Measurements from ENCODE around the gene ADH6. TPM values are rescaled to one million over a fixed set of nuclear protein-coding genes. Genes with fewer than 3 reads are reported as not detected.
A peak's percentile ranks its signal among the peaks of the same experiment; 100 is the strongest.
"Not testable (repeated sequence)": the region's sequence is repeated elsewhere in the genome, so short reads cannot be mapped to it uniquely, and the experiment has no call there.

ADH6 gene
- polyA plus RNA-seq (2012; ENCODE audit: insufficient read depth, insufficient read length): not detected

GRCh38 chr4:99219072-99219471 is at the start of gene ADH6:
Gene ADH6, minus strand, starts transcription at chr4:99219246. Its CDS starts 94 bp downstream, at chr4:99219152.
- no peak for DNase-seq (ENCODE audit: low read depth, low spot score)
- no peak within 1 kb of the TSS for H3K4me3 ChIP-seq (ENCODE audit: low read length)

GRCh38 chr4:99264927-99265326 is 45.9 kb upstream of the ADH6 start:
- DNase-seq (ENCODE audit: low read depth, low spot score): no peak
- no peak overlapping the region for H3K4me3 ChIP-seq (ENCODE audit: low read length)

- no peak overlapping the region for H3K4me3 ChIP-seq (ENCODE audit: low read length)
- DNase-seq (ENCODE audit: low read depth, low spot score): no peak
Observed at GRCh38 chr4:99252746-99253145, 33.7 kb upstream of the ADH6 start.

GRCh38 chr4:99248714-99249113 is 29.7 kb upstream of the ADH6 start:
- DNase-seq (ENCODE audit: low read depth, low spot score): no peak
- no peak overlapping the region for H3K4me3 ChIP-seq (ENCODE audit: low read length)

GRCh38 chr4:99235955-99236354 is 16.9 kb upstream of the ADH6 start:
- no peak overlapping the region for H3K4me3 ChIP-seq (ENCODE audit: low read length)
- DNase-seq (ENCODE audit: low read depth, low spot score): no peak

GRCh38 chr4:99234331-99235010 is 15.4 kb upstream of the ADH6 start:
- no peak overlapping the region for H3K4me3 ChIP-seq (ENCODE audit: low read length)
- no peak for DNase-seq (ENCODE audit: low read depth, low spot score)

GRCh38 chr4:99233397-99233796 is 14.4 kb upstream of the ADH6 start:
- not testable (repeated sequence) for H3K4me3 ChIP-seq (ENCODE audit: low read length); DNase-seq (ENCODE audit: low read depth, low spot score)

GRCh38 chr4:99228706-99229105 is 9.7 kb upstream of the ADH6 start:
- H3K4me3 ChIP-seq (ENCODE audit: low read length); DNase-seq (ENCODE audit: low read depth, low spot score): not testable (repeated sequence)

GRCh38 chr4:99227646-99228045 is 8.6 kb upstream of the ADH6 start:
- H3K4me3 ChIP-seq (ENCODE audit: low read length): not testable (repeated sequence)
- DNase-seq (ENCODE audit: low read depth, low spot score): peak; percentile 64

- no peak overlapping the region for H3K4me3 ChIP-seq (ENCODE audit: low read length)
- no peak for DNase-seq (ENCODE audit: low read depth, low spot score)
Observed at GRCh38 chr4:99221980-99222379, 2.9 kb upstream of the ADH6 start.

GRCh38 chr4:99219479-99219878 is 433 bp upstream of the ADH6 start:
- no peak for DNase-seq (ENCODE audit: low read depth, low spot score)
- no peak overlapping the region for H3K4me3 ChIP-seq (ENCODE audit: low read length)

- no peak overlapping the region for H3K4me3 ChIP-seq (ENCODE audit: low read length)
- no peak for DNase-seq (ENCODE audit: low read depth, low spot score)
Observed at GRCh38 chr4:99215521-99215920, 3.5 kb downstream of the ADH6 start.

GRCh38 chr4:99210789-99211188 is 8.3 kb downstream of the ADH6 start:
- no peak for DNase-seq (ENCODE audit: low read depth, low spot score)
- H3K4me3 ChIP-seq (ENCODE audit: low read length): no peak overlapping the region

- DNase-seq (ENCODE audit: low read depth, low spot score): no peak
- no peak overlapping the region for H3K4me3 ChIP-seq (ENCODE audit: low read length)
Observed at GRCh38 chr4:99209671-99210070, 9.4 kb downstream of the ADH6 start.

GRCh38 chr4:99208719-99209075 is 10.3 kb downstream of the ADH6 start:
- no peak overlapping the region for H3K4me3 ChIP-seq (ENCODE audit: low read length)
- DNase-seq (ENCODE audit: low read depth, low spot score): no peak

- H3K4me3 ChIP-seq (ENCODE audit: low read length): no peak overlapping the region
- no peak for DNase-seq (ENCODE audit: low read depth, low spot score)
Observed at GRCh38 chr4:99207911-99208718, 10.9 kb downstream of the ADH6 start.

GRCh38 chr4:99207069-99207743 is 11.8 kb downstream of the ADH6 start:
- H3K4me3 ChIP-seq (ENCODE audit: low read length): no peak overlapping the region

GRCh38 chr4:99205153-99205979 is 13.7 kb downstream of the ADH6 start:
- no peak for DNase-seq (ENCODE audit: low read depth, low spot score)
- no peak overlapping the region for H3K4me3 ChIP-seq (ENCODE audit: low read length)

More at GRCh38 chr4:99207069-99207743, 11.8 kb downstream of the ADH6 start:
- DNase-seq (ENCODE audit: low read depth, low spot score): no peak

GRCh38 chr4:99202536-99202935 is 16.5 kb downstream of the ADH6 start:
- H3K4me3 ChIP-seq (ENCODE audit: low read length): no peak overlapping the region
- DNase-seq (ENCODE audit: low read depth, low spot score): no peak

Data from Jurkat, Clone E6-1 (cell line).